ENCODE results near the gene CCND2. TPM values are rescaled to one million over a fixed set of nuclear protein-coding genes. Genes with fewer than 3 reads are reported as not detected.
"Not testable (repeated sequence)": the region's sequence is repeated elsewhere in the genome, so short reads cannot be mapped to it uniquely, and the experiment has no call there.

Gene CCND2
- total RNA-seq, 1 donor from 2014 or later, result 88.1 TPM

DNA sequence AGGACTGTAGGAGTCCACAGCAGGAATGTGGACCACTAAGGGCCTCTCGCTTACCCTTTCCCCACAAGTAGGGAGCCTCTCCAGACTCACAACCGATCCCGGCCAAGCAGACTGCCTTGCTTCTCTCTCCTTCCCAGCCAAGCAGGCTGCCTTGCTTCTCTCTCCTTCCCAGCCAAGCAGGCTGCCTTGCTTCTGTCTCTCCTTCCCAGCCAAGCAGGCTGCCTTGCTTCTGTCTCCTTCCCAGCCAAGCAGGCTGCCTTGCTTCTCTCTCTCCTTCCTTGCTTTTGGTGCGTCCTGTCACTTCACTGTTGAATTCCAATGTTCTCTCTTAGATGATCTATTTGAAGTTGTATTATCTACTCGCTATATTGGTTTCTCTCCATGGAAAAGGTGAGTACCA is 32.6 kb upstream of the CCND2 start:
- TF ChIP-seq, protein P1, sequence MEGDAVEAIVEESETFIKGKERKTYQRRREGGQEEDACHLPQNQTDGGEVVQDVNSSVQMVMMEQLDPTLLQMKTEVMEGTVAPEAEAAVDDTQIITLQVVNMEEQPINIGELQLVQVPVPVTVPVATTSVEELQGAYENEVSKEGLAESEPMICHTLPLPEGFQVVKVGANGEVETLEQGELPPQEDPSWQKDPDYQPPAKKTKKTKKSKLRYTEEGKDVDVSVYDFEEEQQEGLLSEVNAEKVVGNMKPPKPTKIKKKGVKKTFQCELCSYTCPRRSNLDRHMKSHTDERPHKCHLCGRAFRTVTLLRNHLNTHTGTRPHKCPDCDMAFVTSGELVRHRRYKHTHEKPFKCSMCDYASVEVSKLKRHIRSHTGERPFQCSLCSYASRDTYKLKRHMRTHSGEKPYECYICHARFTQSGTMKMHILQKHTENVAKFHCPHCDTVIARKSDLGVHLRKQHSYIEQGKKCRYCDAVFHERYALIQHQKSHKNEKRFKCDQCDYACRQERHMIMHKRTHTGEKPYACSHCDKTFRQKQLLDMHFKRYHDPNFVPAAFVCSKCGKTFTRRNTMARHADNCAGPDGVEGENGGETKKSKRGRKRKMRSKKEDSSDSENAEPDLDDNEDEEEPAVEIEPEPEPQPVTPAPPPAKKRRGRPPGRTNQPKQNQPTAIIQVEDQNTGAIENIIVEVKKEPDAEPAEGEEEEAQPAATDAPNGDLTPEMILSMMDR (IDR thresholded peaks at IDR 0.05; ENCODE audit: unreplicated experiment), result no peak
- no peak for DNase-seq (ENCODE audit: low spot score)
- Mint-ChIP-seq H3K4me3 (ENCODE audit: unreplicated experiment) (no peak overlapping the region), H3K36me3 (ENCODE audit: low read depth, unreplicated experiment) (no peaks in the 10 kb centered on the region), H3K27me3 (ENCODE audit: unreplicated experiment) (peaks cover 6% of the 10 kb centered on the region), H3K9me3 (ENCODE audit: unreplicated experiment) (no peaks in the 10 kb centered on the region), H3K4me1 (ENCODE audit: unreplicated experiment) (no peaks in the 10 kb centered on the region), H3K27ac (ENCODE audit: unreplicated experiment) (no peak overlapping the region)

DNA sequence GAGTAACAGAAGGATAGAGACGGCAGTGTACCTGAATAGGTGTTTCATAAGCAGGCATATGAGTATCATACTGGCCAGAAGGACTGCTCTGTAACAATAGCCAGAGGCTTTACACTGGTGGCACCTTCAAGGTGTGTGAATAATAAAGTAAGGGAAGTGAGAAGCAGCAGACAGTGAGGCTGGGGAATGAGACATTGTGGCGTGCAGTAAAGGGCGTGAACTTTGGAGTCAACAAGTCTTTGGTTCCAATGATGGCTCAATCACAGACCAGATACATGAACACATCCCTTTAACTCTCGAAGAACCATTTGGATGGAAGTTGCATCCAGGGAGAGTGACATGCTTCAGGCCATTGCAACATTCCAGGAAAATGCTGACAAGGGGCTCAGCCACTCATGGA is 32.0 kb upstream of the CCND2 start:
- TF ChIP-seq, protein P1 (IDR thresholded peaks at IDR 0.05; ENCODE audit: unreplicated experiment), result no peak
- Mint-ChIP-seq H3K27me3 (ENCODE audit: unreplicated experiment) (peaks cover 6% of the 10 kb centered on the region), H3K4me3 (ENCODE audit: unreplicated experiment) (no peak overlapping the region), H3K4me1 (ENCODE audit: unreplicated experiment) (no peaks in the 10 kb centered on the region), H3K36me3 (ENCODE audit: low read depth, unreplicated experiment) (no peaks in the 10 kb centered on the region), H3K9me3 (ENCODE audit: unreplicated experiment) (no peaks in the 10 kb centered on the region), H3K27ac (ENCODE audit: unreplicated experiment) (no peak overlapping the region)
- no peak for DNase-seq (ENCODE audit: low spot score)

DNA sequence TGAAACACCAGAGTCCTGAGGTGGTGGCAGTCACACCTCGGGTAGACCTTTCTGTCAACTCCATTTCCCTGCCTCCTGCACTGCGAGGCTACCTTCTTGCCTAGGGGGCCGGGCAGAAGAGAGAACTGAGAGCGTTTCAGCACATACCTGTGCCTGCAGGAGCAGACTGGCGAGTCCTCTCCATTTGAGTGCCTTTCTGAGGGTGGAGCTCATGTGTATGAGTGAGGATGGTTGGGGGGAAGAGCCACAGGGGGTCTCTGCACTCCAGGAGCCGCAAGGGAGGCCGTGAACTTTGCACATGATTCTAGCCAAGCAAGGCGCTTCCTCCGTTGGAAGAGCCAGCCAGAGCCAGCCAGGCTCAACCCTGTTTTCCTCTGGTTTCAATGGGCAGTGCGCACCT is 31.0 kb upstream of the CCND2 start:
- H3K9me3 Mint-ChIP-seq (ENCODE audit: unreplicated experiment), result no peaks in the 10 kb centered on the region
- no peaks in the 10 kb centered on the region for H3K36me3 Mint-ChIP-seq (ENCODE audit: low read depth, unreplicated experiment)
- no peak for DNase-seq (ENCODE audit: low spot score)
- TF ChIP-seq, protein P1 (IDR thresholded peaks at IDR 0.05; ENCODE audit: unreplicated experiment), result no peak
- peaks cover 6% of the 10 kb centered on the region for H3K27me3 Mint-ChIP-seq (ENCODE audit: unreplicated experiment)
- no peak overlapping the region for H3K27ac Mint-ChIP-seq (ENCODE audit: unreplicated experiment)
- no peak overlapping the region for H3K4me3 Mint-ChIP-seq (ENCODE audit: unreplicated experiment)
- no peaks in the 10 kb centered on the region for H3K4me1 Mint-ChIP-seq (ENCODE audit: unreplicated experiment)

DNA sequence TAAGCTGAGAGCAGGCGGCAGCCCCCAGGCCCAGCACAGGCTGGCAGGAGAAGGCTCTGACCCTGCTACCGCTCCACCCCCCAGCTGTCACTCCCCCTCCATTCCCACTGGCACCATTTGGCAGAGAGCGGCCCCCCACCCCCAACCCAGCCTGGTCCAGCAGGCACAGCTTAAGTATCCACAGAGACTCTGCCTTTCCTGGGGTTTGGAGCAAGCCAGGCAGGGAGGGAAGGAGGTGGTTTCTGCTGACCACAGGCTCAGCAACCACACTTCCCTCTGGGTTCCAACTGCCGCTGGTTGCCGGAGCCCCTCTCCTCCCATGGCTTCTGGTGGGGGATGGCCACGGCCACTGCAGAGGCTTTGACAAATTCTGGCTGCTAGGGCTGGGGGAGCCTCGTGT is 30.5 kb upstream of the CCND2 start:
- Mint-ChIP-seq H3K27ac (ENCODE audit: unreplicated experiment) (no peak overlapping the region), H3K9me3 (ENCODE audit: unreplicated experiment) (no peaks in the 10 kb centered on the region), H3K4me3 (ENCODE audit: unreplicated experiment) (no peak overlapping the region), H3K36me3 (ENCODE audit: low read depth, unreplicated experiment) (no peaks in the 10 kb centered on the region), H3K27me3 (ENCODE audit: unreplicated experiment) (peaks cover 6% of the 10 kb centered on the region), H3K4me1 (ENCODE audit: unreplicated experiment) (no peaks in the 10 kb centered on the region)
- DNase-seq (ENCODE audit: low spot score), result no peak
- TF ChIP-seq, protein P1 (IDR thresholded peaks at IDR 0.05; ENCODE audit: unreplicated experiment), result no peak

DNA sequence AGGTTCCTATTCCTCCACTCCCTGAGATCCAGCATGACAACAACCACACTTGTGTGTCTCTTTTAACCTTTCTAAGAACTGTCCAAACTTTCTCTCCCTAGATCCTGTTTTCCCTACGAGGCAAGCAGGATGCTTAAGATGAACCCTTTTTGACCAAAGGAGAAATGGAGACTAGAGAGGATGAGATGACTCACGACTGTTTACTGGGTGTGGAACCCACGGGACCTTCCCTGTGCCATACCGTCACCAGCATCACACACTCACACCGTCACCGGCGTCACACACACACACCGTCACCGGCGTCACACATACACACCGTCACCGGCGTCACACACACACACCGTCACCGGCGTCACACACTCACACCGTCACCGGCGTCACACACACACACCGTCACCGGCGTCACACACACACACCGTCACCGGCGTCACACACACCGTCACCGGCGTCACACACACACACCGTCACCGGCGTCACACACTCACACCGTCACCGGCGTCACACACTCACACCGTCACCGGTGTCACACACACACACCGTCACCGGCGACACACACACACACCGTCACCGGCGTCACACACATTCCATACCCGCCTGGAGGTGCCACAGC is 30.0 kb upstream of the CCND2 start:
- not testable (repeated sequence) for H3K4me3 Mint-ChIP-seq (ENCODE audit: unreplicated experiment); H3K9me3 Mint-ChIP-seq (ENCODE audit: unreplicated experiment); H3K36me3 Mint-ChIP-seq (ENCODE audit: low read depth, unreplicated experiment); H3K27me3 Mint-ChIP-seq (ENCODE audit: unreplicated experiment); DNase-seq (ENCODE audit: low spot score); H3K27ac Mint-ChIP-seq (ENCODE audit: unreplicated experiment); H3K4me1 Mint-ChIP-seq (ENCODE audit: unreplicated experiment)

Measured in endothelial cell (in vitro differentiated cells).